NCI-H1436 treated with DMSO at 0.1 percent for 48 hours (cell line): ENCODE measurements around the gene ELK3.

Experiments
- DNase-seq: peaks from one replicate; lab custom pipeline; 2025; lab: John Stamatoyannopoulos, UW

The ELK3 gene

DNA sequence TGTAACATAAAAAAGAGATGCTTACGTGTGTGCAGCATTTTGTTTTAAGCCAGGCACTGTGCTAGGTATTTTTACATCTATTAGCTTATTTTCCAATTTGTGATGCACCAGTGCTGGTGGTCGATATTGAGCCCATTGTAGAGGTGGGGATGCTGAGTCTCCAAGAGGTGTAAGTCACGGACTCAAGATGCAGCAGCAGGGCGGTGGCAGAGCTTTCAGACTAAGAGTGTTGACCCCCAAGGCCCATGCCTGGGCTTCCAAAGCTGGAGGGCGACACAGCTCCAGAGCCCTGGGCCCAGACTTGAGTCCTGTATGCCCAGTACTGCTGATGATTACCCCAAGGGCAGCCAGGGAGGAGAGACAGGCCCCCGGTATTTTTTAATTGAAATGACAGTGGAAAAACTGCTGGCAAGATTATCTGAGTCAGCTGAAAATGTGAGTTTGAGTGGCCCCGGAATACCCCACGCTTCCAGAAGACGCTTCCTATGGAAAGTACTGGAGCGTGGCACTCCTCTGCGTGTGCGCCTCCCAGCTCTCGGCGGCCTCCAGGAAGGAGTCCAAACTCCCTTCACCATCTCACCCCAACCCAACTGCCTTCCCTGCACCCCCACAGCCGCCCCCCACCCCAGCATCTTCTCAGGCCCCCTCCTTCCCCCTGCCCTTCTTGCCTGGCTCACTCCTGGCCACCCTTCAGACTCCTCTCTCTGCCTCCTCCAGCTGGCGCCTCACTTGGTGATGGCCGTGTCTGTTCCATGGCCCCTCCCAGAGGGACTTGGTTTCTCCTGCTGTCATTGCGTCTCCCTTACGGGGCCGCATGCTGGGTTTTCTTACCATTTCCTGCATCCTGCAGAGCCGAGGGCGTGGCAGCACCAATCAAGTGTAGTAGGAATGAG, 40.7 kb downstream of the ELK3 start:
- DNase-seq: no peak

DNA sequence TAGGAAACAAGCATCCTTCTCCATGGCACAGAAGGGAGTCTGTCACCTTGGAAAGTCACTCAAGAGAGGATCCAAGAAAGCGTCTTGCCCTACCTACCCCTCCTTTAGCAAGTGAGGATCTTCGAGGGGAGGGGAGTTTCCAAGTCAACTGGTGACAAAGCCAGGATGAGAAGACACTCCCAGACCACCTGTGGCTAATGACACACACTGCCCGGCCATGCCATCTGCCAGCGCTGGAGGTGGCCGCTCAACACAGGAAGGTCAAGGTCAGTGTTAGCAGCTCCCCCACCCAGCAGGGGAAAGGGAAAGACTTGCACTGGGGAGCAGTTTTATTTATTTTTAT, 41.3 kb downstream of the ELK3 start:
- DNase-seq: no peak

DNA sequence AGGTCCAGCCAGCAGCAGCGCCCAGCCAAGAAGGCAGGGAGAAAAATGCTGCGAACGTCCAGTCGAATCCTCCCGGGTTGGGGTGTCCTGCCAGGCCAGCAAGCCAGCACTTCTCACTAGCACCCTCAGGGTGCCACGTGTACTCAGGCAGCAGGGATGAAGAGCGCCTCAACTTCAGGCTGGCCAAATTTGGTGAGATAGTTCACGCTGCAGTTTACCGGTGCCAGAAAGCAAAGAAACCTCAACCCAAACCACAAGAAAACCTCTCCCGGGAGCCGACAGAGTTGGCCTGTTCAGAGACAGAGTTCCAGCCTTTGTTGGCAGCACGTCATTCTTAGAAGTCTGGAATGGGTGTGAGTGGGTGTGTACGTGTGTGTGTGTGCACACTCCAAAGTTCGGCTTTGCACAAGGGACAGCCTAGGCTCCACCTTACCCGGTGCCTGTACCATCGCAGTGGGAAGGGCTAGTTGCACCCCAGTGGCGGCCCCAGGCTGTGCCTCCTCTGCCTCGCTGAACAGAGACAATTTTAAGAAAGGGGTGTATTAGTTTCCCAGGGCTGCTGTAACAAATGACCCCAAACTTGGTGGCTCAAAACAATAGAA, 42.1 kb downstream of the ELK3 start:
- no peak for DNase-seq

DNA sequence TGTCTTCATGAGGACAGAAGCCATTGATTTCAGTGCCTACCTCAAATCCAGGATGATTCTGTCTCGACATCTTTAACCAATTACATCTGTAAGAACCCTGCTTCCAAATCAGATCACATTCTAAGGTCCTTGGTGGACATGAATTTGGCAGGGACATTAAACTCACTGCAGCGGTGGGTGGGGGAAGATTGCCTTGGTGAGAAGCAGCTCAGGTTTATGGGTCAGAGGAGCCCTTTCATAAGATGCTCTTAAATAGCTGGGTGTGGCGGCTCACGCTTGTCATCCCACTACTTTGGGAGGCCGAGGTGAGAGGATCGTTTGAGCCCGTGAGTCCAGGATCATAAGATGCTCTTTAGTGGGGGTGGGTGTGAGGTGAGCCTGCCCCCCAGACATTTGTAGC, 42.9 kb downstream of the ELK3 start:
- DNase-seq: no peak

DNA sequence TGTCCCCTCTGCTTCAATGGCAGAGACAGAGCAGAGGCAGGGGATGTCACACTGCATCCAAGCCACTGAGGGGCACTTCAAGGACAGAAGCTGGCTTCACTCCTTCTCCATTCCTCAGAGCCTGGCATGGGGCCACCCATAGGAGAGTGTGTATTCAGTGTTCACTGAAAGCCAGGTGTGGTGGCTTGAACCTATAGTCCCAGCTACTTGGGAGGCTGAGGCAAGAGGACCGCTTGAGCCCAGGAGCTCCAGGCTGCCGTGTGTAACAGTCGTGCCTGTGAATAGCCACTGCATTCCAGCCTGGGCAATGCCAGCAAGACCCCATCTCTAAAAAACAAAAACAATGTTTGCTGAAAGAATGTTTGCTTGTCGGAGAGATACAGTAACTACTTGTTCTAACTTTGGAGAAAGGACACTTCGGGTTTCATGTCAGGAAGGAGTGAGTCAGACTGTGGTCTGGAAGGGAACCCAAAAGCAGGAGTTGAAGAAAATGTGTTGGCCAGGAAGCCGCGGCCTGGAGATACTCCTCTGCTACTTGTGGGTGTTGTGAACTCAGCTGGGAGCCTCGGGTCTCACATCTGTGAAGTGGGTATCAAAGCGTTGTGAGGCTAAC, 43.4 kb downstream of the ELK3 start:
- no peak for DNase-seq

DNA sequence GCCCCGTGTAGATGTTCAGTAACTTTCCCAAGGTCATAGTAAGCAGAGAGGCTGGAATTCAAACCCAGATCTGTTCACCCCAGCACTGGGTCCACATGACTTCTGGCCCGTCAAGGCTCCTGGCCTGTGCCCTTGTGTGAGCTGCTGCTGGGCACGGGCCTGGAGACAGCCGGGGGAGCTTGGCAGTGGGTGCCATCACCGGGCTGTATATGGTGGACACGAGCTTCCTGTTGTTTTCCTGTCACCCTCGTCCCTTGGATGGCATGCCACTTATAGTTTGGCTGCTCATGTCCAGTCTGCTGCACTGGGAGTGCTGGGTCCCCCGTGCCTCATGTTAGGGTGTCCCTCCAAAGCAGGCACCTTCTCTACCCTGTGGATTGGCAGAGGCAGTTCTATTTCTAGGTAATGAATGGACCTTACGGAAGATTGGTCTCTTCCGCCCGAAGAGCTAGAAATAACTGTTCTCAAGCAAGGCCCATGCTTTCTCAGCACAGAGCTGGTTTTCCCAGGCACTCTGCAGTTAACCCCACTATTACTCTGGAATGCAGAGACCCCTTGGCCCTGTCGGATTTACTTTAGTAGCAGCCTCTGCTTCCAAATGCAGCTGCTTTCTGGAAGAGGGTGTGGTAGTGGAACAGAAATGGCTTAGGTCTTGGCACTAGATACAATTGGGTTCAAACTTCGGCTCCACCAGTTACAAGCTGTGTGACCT, 44.3 kb downstream of the ELK3 start:
- no peak for DNase-seq

DNA sequence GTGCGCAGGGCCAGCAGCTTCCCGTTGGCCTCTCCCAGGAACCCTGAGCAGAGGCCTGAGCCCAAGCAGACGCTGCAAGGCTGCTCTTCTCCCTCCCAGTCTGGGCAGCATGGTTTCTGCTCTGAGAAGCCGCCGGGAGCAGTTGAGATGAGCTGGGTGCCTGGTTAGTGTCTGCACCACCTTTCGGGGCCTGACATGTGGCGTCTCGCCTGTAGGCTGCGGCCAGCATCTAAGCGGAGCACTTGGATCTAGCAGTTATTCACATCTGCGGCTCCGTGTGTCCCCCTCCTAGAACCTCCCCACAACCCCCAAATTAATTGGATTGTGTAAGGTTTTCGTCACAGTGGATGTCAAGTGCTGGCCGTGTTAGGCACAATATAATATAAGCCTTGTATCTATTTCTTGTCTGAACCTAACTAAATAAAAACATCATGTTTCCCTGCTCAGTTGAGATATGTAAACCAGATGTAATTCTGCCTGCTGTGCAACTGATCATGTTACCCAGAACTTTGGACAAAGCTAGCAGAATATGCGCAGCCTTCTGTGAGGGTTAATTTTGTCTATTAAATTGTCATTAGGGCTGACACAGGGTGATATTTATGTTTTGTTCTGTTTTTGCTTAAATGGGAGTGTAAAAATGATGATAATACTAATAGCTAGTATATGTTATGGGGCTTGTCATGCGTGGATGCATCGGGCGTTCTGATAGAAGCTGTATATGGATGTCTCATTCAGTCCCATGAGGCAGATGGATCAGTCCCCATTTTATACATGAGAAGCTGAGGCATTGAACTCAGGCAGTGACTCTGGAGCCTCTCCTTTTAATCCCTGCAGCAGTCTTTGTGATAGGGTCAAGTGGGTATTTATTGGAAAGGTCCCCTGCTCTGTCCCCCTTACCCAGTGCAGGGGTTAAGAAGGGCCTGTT, 45.8 kb downstream of the ELK3 start:
- no peak for DNase-seq

DNA sequence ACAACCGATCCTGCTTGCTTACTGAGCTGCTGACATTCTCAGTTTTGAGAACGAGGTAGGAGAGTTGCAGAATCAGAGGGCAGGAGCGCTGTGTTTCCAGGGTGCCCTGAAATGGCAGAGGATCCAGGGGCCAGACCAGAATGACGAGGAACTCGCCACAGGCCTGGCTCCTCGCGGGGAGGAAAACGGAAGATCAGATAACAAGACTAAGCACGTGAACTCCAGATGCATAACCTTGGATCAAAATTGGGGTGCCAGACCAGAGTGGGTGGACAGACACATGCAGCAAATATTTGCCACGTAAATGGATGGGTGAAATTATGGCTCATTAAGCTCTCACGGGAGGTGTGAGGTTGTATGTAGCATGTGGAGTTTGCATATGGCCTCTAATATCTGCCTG, 46.5 kb downstream of the ELK3 start:
- DNase-seq: no peak

DNA sequence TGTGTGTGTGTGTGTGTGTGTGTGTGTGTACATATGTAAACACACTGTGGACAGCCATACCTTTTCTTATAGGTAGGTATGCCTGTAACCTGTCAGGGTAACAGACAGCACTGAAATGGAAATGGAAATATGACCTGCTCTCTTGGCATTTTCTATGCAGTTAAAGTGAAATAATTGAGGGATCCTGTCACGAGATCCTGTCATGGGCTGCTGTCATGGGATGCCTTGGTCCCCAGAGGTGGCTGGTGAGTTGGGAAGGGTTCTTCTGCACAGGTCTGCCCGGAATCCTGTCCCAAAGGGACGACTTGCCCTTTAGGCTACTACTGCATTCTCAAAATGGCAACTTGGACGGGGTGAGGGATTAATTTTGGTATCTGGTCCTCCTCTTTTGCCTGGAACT, 47.3 kb downstream of the ELK3 start:
- DNase-seq: no peak

DNA sequence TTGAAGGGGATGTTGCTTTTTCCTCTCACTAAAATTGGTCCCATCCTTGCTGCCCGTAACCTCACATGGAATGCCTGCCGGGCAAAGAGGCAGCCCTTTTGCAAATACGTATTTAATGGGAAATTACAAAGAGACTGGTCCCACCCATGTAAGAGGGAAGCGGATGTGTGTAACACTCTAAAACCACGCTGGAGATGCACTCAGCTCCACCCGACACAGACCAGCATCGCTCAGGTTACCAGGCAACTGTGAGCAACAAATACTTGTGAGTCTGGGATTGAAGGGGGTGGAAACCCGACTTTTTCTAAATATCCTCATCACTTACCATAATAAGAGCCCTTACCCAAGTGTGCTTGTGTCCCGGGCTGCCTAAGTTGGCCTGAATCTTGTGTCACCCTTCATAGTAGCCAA, 47.7 kb downstream of the ELK3 start:
- no peak for DNase-seq

DNA sequence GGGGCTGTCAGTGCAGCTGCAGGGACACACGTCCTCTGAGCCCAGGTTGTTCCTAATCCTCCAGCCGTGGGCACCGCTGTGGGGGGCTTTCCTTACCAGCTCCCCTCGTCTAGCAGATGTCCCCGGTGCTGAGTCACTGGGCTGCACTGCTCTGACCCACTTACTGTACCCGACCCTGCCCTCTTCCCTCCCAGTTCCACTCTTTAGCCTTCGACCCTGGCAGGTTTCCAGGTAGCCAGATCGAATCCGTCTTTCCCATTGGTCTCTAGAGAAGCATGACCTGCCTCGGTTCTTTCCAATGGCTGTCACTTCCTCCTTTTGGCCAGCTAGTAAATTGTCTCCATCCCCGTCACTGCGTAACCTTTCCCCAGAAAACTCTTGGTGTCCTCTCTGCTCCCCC, 48.4 kb downstream of the ELK3 start:
- DNase-seq: no peak

DNA sequence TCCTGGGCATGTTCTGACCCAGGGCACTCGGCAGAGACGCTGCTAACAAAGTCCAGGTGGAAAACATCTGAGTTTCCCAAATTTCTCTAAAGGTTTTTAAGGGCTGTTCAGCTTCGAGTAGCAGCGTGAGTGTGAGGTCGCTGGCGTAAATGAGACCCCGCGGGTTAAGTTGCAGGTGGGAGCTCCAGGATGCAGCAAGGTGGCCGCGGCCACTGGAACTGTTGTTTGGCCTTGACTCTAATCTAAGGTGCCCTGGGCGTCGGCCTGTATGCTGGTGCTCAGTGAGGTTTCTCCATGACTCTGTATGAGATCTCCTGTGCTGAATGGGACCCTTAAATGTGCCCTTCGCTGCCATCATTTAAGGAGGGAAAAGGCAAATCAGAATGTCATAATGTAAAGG, 50.7 kb downstream of the ELK3 start:
- no peak for DNase-seq

DNA sequence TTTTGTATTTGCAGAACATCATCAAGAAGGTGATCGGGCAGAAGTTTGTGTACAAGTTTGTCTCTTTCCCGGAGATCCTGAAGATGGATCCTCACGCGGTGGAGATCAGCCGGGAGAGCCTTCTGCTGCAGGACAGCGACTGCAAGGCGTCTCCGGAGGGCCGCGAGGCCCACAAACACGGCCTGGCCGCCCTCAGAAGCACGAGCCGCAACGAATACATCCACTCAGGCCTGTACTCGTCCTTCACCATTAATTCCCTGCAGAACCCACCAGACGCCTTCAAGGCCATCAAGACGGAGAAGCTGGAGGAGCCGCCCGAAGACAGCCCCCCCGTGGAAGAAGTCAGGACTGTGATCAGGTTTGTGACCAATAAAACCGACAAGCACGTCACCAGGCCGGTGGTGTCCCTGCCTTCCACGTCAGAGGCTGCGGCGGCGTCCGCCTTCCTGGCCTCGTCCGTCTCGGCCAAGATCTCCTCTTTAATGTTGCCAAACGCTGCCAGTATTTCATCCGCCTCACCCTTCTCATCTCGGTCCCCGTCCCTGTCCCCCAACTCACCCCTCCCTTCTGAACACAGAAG, 52.8 kb downstream of the ELK3 start:
- no peak for DNase-seq

DNA sequence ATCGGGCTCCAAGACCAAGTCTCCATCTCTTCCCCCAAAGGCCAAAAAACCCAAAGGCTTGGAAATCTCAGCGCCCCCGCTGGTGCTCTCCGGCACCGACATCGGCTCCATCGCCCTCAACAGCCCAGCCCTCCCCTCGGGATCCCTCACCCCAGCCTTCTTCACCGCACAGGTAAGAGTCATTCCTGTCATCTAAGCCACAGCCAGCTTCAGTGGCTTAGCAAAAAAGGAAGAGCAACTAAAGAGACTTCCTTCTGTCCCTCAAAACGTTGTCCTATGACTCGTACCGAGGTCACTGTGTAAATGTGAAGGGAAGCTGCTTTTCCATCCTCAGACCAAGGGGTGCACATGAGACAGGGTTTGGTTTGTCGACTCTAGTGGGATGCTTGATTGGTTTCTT, 53.4 kb downstream of the ELK3 start:
- no peak for DNase-seq

DNA sequence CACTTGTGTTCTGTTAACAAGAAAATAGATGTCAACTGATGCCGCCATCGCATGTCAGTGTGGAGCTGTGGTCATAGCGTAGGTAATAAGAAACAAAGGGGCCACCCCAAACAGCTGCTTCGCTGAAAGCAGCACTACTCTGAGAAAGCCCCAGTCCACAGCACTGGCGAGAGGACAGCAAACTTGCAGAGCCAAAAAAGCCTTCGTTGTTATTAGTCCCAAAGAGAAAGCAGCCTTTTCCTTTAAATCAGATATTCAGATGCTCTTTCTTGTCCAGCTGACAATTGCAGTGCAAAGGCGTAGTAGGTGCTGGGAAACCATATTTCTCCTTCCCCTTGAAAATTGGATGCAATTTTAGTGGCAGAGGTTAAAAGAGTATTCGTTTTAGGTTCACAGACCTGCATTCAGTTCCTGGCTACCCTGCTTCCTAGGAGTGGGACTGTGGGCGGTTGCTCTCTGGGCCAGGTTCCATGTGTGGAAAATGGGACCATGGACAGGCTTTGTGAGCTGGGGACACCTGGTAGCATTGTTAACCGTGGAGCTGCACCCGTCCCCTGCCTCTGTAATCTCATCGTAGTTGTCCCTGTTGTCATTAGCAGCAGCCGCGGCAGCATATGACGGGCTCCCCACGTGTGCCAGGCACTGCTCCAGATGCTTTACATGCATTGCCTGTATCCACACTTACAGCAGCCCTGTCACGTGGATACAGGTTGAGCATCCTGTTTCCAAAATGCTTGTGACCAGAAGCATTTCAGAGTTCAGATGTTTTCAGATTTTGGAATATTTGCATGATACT, 54.2 kb downstream of the ELK3 start:
- DNase-seq: no peak

DNA sequence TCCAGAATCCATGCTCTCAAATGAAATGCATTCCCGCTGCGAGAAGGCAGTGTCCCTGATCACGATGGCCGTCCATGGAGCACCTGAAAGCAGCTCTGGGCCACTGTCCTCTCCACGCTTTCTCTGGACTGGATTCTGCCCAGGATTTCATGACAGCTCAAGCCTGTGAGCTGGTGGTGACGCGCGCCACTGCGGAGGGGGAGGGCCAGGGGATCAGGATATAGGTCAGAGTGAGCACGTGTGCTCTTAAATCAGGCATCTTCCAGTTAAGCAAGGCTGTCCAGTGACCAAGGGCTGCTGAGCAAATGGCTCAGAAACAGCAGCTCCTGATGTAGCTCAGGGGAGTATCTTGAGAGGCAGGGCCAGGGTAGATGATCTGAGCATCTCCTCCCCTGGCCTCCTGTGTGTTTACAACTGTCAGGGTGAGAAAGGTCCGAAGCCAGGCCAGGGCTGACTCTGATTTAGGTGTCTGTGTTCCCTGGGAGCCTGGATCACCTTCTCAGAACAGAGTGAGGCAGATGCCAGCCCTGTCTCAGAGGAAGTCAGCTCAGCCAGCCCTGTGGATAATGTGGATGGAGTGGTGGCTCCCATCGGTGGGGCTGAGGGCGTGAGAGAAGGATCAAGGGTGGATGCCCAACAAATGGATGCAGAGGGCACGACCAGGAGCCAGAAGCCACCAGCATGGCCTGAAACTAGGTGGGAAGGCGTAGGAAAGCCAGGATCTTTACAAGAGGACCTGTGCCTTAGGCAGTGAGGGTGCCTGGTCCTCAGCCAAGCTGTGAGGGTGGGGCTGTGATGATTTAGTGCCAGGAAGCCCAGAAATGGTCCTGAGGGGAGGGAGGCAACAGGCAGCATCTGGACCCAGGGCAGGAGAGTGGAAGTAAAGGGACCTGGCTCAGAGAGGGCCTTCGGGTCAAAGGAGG, 55.3 kb downstream of the ELK3 start:
- DNase-seq: no peak

DNA sequence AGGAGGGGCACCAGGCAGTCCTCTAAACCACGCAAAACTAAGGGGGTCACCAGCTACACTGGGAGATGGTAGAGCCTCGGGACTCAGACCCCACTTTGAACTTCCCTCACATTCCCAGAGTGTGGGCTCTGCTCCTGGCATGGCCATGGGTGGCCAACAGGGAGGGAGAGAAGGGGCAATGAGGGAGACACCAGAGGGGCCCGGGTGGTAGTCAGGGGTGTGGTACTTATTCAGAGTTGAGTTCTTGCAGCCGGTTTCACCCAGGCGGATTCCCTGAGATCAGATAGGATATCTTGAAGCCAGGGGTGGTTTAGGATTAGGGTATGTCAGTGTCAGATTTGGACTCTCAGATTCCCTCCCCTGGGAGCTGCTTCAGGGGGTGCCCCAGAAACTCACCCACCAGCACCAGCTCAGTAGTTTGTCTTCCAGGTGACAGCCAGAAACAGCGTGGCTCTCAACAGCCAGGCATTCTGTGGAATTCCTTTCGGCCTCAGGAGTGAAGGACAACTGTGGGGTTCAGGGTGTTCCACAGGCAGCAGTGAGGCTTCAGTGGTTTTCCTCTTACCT, 56.0 kb downstream of the ELK3 start:
- DNase-seq: no peak

DNA sequence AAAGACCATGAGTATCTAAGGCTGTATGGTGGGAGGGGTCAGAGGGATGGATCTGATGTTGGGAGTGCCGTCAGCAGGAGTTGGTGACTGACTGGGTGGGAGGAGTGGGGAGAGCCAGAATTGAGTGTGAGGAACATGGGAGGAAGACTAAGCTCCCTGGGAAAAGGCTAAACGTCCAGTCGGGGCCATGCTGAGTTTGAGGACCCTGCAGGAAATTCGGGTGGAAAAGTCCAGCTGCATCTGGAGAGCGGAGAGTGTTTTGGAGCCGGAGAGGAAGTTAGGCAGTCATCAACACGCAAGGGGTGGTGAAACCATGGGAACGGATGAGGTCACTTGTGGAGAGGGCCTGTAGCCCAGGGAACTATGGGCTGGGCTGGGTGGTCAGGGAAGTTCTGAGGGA, 60.9 kb downstream of the ELK3 start:
- no peak for DNase-seq
